H9 (cell line): ENCODE data around the gene NHS. TPM values are rescaled to one million over a fixed set of nuclear protein-coding genes. Genes with fewer than 3 reads are reported as not detected.

ENCODE experiments used
- DNase-seq: peaks from one replicate; pipeline ENCODE4 v3.0.0-alpha.2; 2017
- H2AFZ ChIP-seq: one replicate; pipeline ENCODE4 v1.6.1; 2013; ENCODE audit warnings: mild to moderate bottlenecking, low read length, control low read depth, moderate library complexity
- H2AK5ac ChIP-seq: 2 replicates; pipeline ENCODE4 v1.6.1; 2013; ENCODE audit warnings: low read length, control low read depth, mixed read lengths; ENCODE audit not compliant: insufficient read length
- H2BK120ac ChIP-seq: one replicate; pipeline ENCODE4 v1.6.1; 2013; ENCODE audit warnings: low read depth, mild to moderate bottlenecking, low read length, control low read depth, inconsistent platforms; ENCODE audit not compliant: poor library complexity, severe bottlenecking
- H2BK12ac ChIP-seq: 2 replicates; pipeline ENCODE4 v1.6.1; 2013; ENCODE audit warnings: low read length, control low read depth, mixed read lengths, low read depth; ENCODE audit not compliant: insufficient read length
- H2BK15ac ChIP-seq: 2 replicates; pipeline ENCODE4 v1.6.1; 2013; ENCODE audit warnings: low read depth, low read length, control low read depth
- H2BK20ac ChIP-seq: one replicate; pipeline ENCODE4 v1.6.1; 2013; ENCODE audit warnings: low read depth, mild to moderate bottlenecking, low read length, control low read depth, inconsistent platforms; ENCODE audit not compliant: poor library complexity, severe bottlenecking
- H2BK5ac ChIP-seq: 2 replicates; pipeline ENCODE4 v1.6.1; 2013; ENCODE audit warnings: low read length, control low read depth, mixed read lengths; ENCODE audit not compliant: insufficient read length
- H3K14ac ChIP-seq: 2 replicates; pipeline ENCODE4 v1.6.1; 2013; ENCODE audit warnings: low read length, control low read depth; ENCODE audit not compliant: insufficient read depth
- H3K18ac ChIP-seq: 2 replicates; pipeline ENCODE4 v1.6.1; 2013; ENCODE audit warnings: low read depth, mild to moderate bottlenecking, mixed read lengths, low read length, control low read depth; ENCODE audit not compliant: insufficient read length
- H3K23ac ChIP-seq: 2 replicates; pipeline ENCODE4 v1.6.1; 2013; ENCODE audit warnings: low read length, control low read depth, mixed read lengths, low read depth; ENCODE audit not compliant: insufficient read length
- H3K23me2 ChIP-seq: 2 replicates; pipeline ENCODE4 v1.6.1; 2013; ENCODE audit warnings: low read depth, mild to moderate bottlenecking, mixed read lengths, low read length, control low read depth; ENCODE audit not compliant: insufficient read length, poor library complexity, severe bottlenecking
- H3K27ac ChIP-seq: 2 replicates; pipeline ENCODE4 v1.5.1; 2013; ENCODE audit warnings: low read length, control low read depth, mixed read lengths, low read depth; ENCODE audit not compliant: insufficient read length
- H3K27me3 ChIP-seq: 2 replicates; pipeline ENCODE4 v1.6.1; 2013; ENCODE audit warnings: low read length, control low read depth, inconsistent platforms; ENCODE audit not compliant: insufficient read depth
- H3K4ac ChIP-seq: 2 replicates; pipeline ENCODE4 v1.6.1; 2013; ENCODE audit warnings: low read depth, mild to moderate bottlenecking, control low read depth, inconsistent platforms, low read length, moderate library complexity
- H3K4me1 ChIP-seq: 2 replicates; pipeline ENCODE4 v1.6.1; 2013; ENCODE audit warnings: low read length, control low read depth, inconsistent platforms; ENCODE audit not compliant: insufficient read depth
- H3K4me2 ChIP-seq: 2 replicates; pipeline ENCODE4 v1.6.1; 2013; ENCODE audit warnings: low read length, control low read depth, mixed read lengths; ENCODE audit not compliant: insufficient read length, insufficient read depth
- H3K56ac ChIP-seq: 2 replicates; pipeline ENCODE4 v1.6.1; 2013; ENCODE audit warnings: low read depth, mild to moderate bottlenecking, mixed read lengths, low read length, control low read depth; ENCODE audit not compliant: insufficient read length
- H3K79me1 ChIP-seq: 2 replicates; pipeline ENCODE4 v1.6.1; 2013; ENCODE audit warnings: low read depth, mild to moderate bottlenecking, moderate library complexity, low read length, control low read depth, inconsistent platforms; ENCODE audit not compliant: insufficient read depth, poor library complexity, severe bottlenecking
- H3K79me2 ChIP-seq: 2 replicates; pipeline ENCODE4 v1.6.1; 2013; ENCODE audit warnings: low read length, control low read depth, inconsistent platforms; ENCODE audit not compliant: insufficient read depth
- H3K9ac ChIP-seq: 2 replicates; pipeline ENCODE4 v1.6.1; 2013; ENCODE audit warnings: low read length, control low read depth, mixed read lengths; ENCODE audit not compliant: insufficient read length; ENCODE audit errors: extremely low read depth
- H3K9me3 ChIP-seq: one replicate; pipeline ENCODE4 v1.6.1; 2013; ENCODE audit warnings: low read depth, low read length, inconsistent platforms; ENCODE audit not compliant: control insufficient read depth
- H3T11ph ChIP-seq: one replicate; pipeline ENCODE4 v1.6.1; 2013; ENCODE audit warnings: mild to moderate bottlenecking, low read length, control low read depth, inconsistent platforms
- H4K20me1 ChIP-seq: one replicate; pipeline ENCODE4 v1.6.1; 2013; ENCODE audit not compliant: control insufficient read depth, insufficient read length, insufficient read depth
- H4K5ac ChIP-seq: 2 replicates; pipeline ENCODE4 v1.6.1; 2013; ENCODE audit warnings: low read depth, mild to moderate bottlenecking, mixed read lengths, low read length, control low read depth; ENCODE audit not compliant: insufficient read length
- H4K8ac ChIP-seq: replicated peaks from 2 replicates; pipeline ENCODE4 v1.6.1; 2013; ENCODE audit warnings: low read length, control low read depth, mixed read lengths, low read depth; ENCODE audit not compliant: insufficient read length
- H4K91ac ChIP-seq: 2 replicates; pipeline ENCODE4 v1.6.1; 2013; ENCODE audit warnings: low read depth, mild to moderate bottlenecking, moderate library complexity, mixed read lengths, low read length, control low read depth; ENCODE audit not compliant: insufficient read length
- H3K27ac Mint-ChIP-seq, 3 experiments: 2 replicates in 2 of 3; 3 replicates in 1 of 3; pipeline ENCODE4 v1.8.0; 2020 to 2021; ENCODE audit warnings: mixed read lengths in 3 of 3, mild to moderate bottlenecking in 1 of 3, moderate library complexity in 1 of 3
- H3K27me3 Mint-ChIP-seq: 2 replicates; pipeline ENCODE4 v1.8.0; 2021; ENCODE audit warnings: low read depth, mild to moderate bottlenecking, moderate library complexity, mixed read lengths
- H3K36me3 Mint-ChIP-seq, 3 experiments: 2 replicates in 2 of 3; 3 replicates in 1 of 3; pipeline ENCODE4 v1.8.0; 2020 to 2021; ENCODE audit warnings: low read depth in 3 of 3, mixed read lengths in 3 of 3; ENCODE audit not compliant: insufficient read depth in 1 of 3
- H3K4me1 Mint-ChIP-seq, 2 experiments: 2 replicates each; pipeline ENCODE4 v1.8.0; 2020; ENCODE audit warnings: mixed read lengths in 2 of 2
- H3K4me3 Mint-ChIP-seq, 2 experiments: 2 replicates in 1 of 2; 3 replicates in 1 of 2; pipeline ENCODE4 v1.8.0; 2020 to 2021; ENCODE audit warnings: mild to moderate bottlenecking in 2 of 2, mixed read lengths in 2 of 2, moderate library complexity in 1 of 2
- H3K9me3 Mint-ChIP-seq, 2 experiments: 2 replicates in 1 of 2; 3 replicates in 1 of 2; pipeline ENCODE4 v1.8.0; 2020; ENCODE audit warnings: mild to moderate bottlenecking in 2 of 2, mixed read lengths in 2 of 2, moderate library complexity in 1 of 2
- CTCF ChIP-seq: fragments of 200-600 bp; sonication (generic); conservative IDR thresholded peaks from 3 replicates; pipeline ENCODE4 v1.8.0; 2021; ENCODE audit warnings: antibody characterized with exemption, mild to moderate bottlenecking
- WGBS: extraction: QIAGEN DNeasy Blood & Tissue Kit; methylation state at CpG from one replicate; pipeline ENCODE4 v1.1.7; 2013; ENCODE audit warnings: missing lambda C conversion rate, low lambda C conversion rate, mixed read lengths; ENCODE audit not compliant: insufficient read length; ENCODE audit errors: extremely low coverage; 5-methylcytosine and 5-hydroxymethylcytosine counted together
- total RNA-seq: library from RNA; stranded (reverse); gene quantifications from 2 replicates; pipeline ENCODE4 v1.2.1, GENCODE V29; 2021

Gene NHS
- total RNA-seq, 1 experiment from 2014 or later = 8.7 TPM

GRCh38 chrX:17377795-17378194 is 2.8 kb downstream of the NHS start:
- Mint-ChIP-seq H3K36me3 (peaks cover 15 to 23% (median 18%) of the 10 kb centered on the region in 3 experiments), H3K27ac (no peak overlapping the region), H3K9me3 (peaks cover 21 to 23% of the 10 kb centered on the region in 2 experiments), H3K4me1 (peaks cover 25 to 30% of the 10 kb centered on the region in 2 experiments), H3K27me3 (peaks cover 56% of the 10 kb centered on the region), H3K4me3 (peak overlapping the region; percentile 77 to 91)
- H3K9ac ChIP-seq = no peak overlapping the region
- H2BK12ac ChIP-seq = no peak overlapping the region
- H2AK5ac ChIP-seq = no peak overlapping the region
- no peaks in the 10 kb centered on the region for H4K20me1 ChIP-seq
- H2BK120ac ChIP-seq = no peak overlapping the region
- no peak overlapping the region for H3K56ac ChIP-seq
- no peaks in the 10 kb centered on the region for H3K79me1 ChIP-seq
- H3K4ac ChIP-seq = no peak overlapping the region
- peaks cover 20% of the 10 kb centered on the region for H3K9me3 ChIP-seq
- H3K27ac ChIP-seq = no peak overlapping the region
- no peak overlapping the region for H2BK15ac ChIP-seq
- peak overlapping the region; percentile 75 for H3K4me2 ChIP-seq
- peaks cover 14% of the 10 kb centered on the region; the same call in 1 of the 2 replicates for H3K27me3 ChIP-seq
- no peak overlapping the region for H4K91ac ChIP-seq
- no CpG with 5 or more reads among the region's 9 CpGs for WGBS
- no peak for TF ChIP-seq CTCF
- DNase-seq = no peak
- no peak overlapping the region for H3K14ac ChIP-seq
- H3K23ac ChIP-seq = no peak overlapping the region
- no peak overlapping the region for H3T11ph ChIP-seq
- H4K8ac ChIP-seq = no peak overlapping the region
- no peak overlapping the region for H2BK5ac ChIP-seq
- H3K4me1 ChIP-seq = no peaks in the 10 kb centered on the region
- H3K23me2 ChIP-seq = peaks cover 26% of the 10 kb centered on the region
- H2AFZ ChIP-seq = no peak overlapping the region
- no peak overlapping the region for H3K18ac ChIP-seq
- H4K5ac ChIP-seq = no peak overlapping the region
- H2BK20ac ChIP-seq = no peak overlapping the region
- H3K79me2 ChIP-seq = no peaks in the 10 kb centered on the region
